Measurements from ENCODE around the gene HOXC9. TPM values are rescaled to one million over a fixed set of nuclear protein-coding genes. Genes with fewer than 3 reads are reported as not detected.
A peak's percentile ranks its signal among the peaks of the same experiment; 100 is the strongest.

The HOXC9 gene
- total RNA-seq, 2 donors from 2014 or later: not detected

GRCh38 chr12:53975064-53975471 is 24.9 kb upstream of the HOXC9 start:
- no peak for ATAC-seq (replicated peaks in 1 of 2)
- Mint-ChIP-seq H3K27ac (no peak overlapping the region), H3K4me3 (peak overlapping the region; percentile 63 to 77)

GRCh38 chr12:53975479-53976152 is 24.3 kb upstream of the HOXC9 start:
- Mint-ChIP-seq H3K4me3 (peak overlapping the region; percentile 63 to 77), H3K4me1 (ENCODE audit: low read depth) (peaks cover 23% of the 10 kb centered on the region), H3K27ac (no peak overlapping the region), H3K36me3 (ENCODE audit: insufficient read depth in 2 of 2) (peaks cover 3% of the 10 kb centered on the region in 2 donors), H3K27me3 (ENCODE audit: low read depth) (peaks cover 85% of the 10 kb centered on the region), H3K9me3 (no peaks in the 10 kb centered on the region)
- ATAC-seq (replicated peaks in 1 of 2) (no peak), DNase-seq (no peak)

More at GRCh38 chr12:53975064-53975471, 24.9 kb upstream of the HOXC9 start:
- H3K36me3 Mint-ChIP-seq (ENCODE audit: insufficient read depth in 2 of 2): peaks cover 3% of the 10 kb centered on the region in 2 donors
- H3K9me3 Mint-ChIP-seq: no peaks in the 10 kb centered on the region
- peaks cover 85% of the 10 kb centered on the region for H3K27me3 Mint-ChIP-seq (ENCODE audit: low read depth)
- no peak for DNase-seq
- peaks cover 17% of the 10 kb centered on the region for H3K4me1 Mint-ChIP-seq (ENCODE audit: low read depth)

- peaks cover 28% of the 10 kb centered on the region for H3K4me1 Mint-ChIP-seq (ENCODE audit: low read depth)
- no peaks in the 10 kb centered on the region for H3K9me3 Mint-ChIP-seq
- DNase-seq (no peak), ATAC-seq (replicated peaks in 1 of 2) (no peak)
- H3K4me3 Mint-ChIP-seq: no peak overlapping the region
- H3K36me3 Mint-ChIP-seq (ENCODE audit: insufficient read depth in 2 of 2): peaks cover 3% of the 10 kb centered on the region in 2 donors
- H3K27me3 Mint-ChIP-seq (ENCODE audit: low read depth): peaks cover 85% of the 10 kb centered on the region
- H3K27ac Mint-ChIP-seq: no peak overlapping the region
Measured at GRCh38 chr12:53976172-53976822, 23.7 kb upstream of the HOXC9 start.

GRCh38 chr12:53976823-53977595 is 23.0 kb upstream of the HOXC9 start:
- peaks cover 3% of the 10 kb centered on the region in 2 donors for H3K36me3 Mint-ChIP-seq (ENCODE audit: insufficient read depth in 2 of 2)
- ATAC-seq (replicated peaks in 1 of 2): no peak

GRCh38 chr12:53977596-53978445 is 22.1 kb upstream of the HOXC9 start:
- ATAC-seq (replicated peaks in 1 of 2): no peak
- Mint-ChIP-seq H3K4me1 (ENCODE audit: low read depth) (peaks cover 27% of the 10 kb centered on the region), H3K27ac (no peak overlapping the region), H3K27me3 (ENCODE audit: low read depth) (peaks cover 85% of the 10 kb centered on the region), H3K4me3 (no peak overlapping the region), H3K9me3 (no peaks in the 10 kb centered on the region), H3K36me3 (ENCODE audit: insufficient read depth in 2 of 2) (peaks cover 3% of the 10 kb centered on the region in 2 donors)
- DNase-seq: no peak

More at GRCh38 chr12:53976823-53977595, 23.0 kb upstream of the HOXC9 start:
- no peak overlapping the region for H3K4me3 Mint-ChIP-seq
- no peaks in the 10 kb centered on the region for H3K9me3 Mint-ChIP-seq
- DNase-seq: no peak
- peaks cover 85% of the 10 kb centered on the region for H3K27me3 Mint-ChIP-seq (ENCODE audit: low read depth)
- no peak overlapping the region for H3K27ac Mint-ChIP-seq
- peaks cover 28% of the 10 kb centered on the region for H3K4me1 Mint-ChIP-seq (ENCODE audit: low read depth)

- ATAC-seq (replicated peaks in 1 of 2): no peak
- no peaks in the 10 kb centered on the region for H3K36me3 Mint-ChIP-seq (ENCODE audit: insufficient read depth in 2 of 2)
- no peak overlapping the region for H3K4me3 Mint-ChIP-seq
- H3K4me1 Mint-ChIP-seq (ENCODE audit: low read depth): peaks cover 25% of the 10 kb centered on the region
- DNase-seq: no peak
- H3K9me3 Mint-ChIP-seq: no peaks in the 10 kb centered on the region
- H3K27me3 Mint-ChIP-seq (ENCODE audit: low read depth): peaks cover 86% of the 10 kb centered on the region
- no peak overlapping the region for H3K27ac Mint-ChIP-seq
Measured at GRCh38 chr12:53978477-53979356, 21.2 kb upstream of the HOXC9 start.

- Mint-ChIP-seq H3K36me3 (ENCODE audit: insufficient read depth in 2 of 2) (no peaks in the 10 kb centered on the region), H3K27ac (peak overlapping the region; percentile 54), H3K9me3 (no peaks in the 10 kb centered on the region), H3K4me3 (no peak overlapping the region), H3K27me3 (ENCODE audit: low read depth) (peaks cover 97% of the 10 kb centered on the region), H3K4me1 (ENCODE audit: low read depth) (peaks cover 32% of the 10 kb centered on the region)
- DNase-seq: no peak
- ATAC-seq (replicated peaks in 1 of 2): no peak
Measured at GRCh38 chr12:53980104-53980801, 19.7 kb upstream of the HOXC9 start.

DNA sequence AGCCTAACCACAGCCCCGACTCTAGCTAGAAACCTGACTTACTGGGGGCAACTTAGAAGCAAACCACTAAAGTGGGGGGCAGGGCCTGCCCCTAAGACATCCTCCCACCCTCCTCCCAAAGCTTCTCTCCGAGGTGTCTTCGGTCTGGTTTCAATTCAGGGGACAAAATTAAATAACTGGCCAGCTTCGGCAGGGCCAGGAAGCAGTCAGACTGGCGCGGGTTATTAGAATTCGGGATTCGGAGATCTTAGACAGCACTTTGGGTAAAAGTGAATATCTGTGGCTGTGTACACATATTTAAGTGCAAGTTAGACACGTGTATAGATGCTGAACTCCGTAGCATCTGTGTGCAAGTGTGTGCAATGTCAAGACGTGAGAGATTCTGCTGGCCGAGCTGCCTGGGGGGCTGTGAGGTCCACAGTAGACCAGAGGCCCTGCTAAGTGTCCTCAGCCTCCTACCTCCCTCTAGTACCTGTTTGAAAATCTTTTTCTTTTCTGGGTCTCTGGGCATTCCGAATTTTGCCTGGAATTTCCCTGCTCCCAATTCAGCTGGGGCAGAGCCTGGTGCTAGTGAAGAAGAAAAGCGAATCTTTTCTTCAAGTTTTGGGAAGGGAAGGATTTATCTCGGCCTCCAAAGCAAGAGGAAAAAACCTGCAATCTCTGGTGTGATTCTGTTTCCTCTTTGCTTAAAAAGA is 19.0 kb upstream of the HOXC9 start:
- H3K4me1 Mint-ChIP-seq (ENCODE audit: low read depth): peaks cover 31% of the 10 kb centered on the region
- ATAC-seq (replicated peaks in 1 of 2) (no peak), DNase-seq (no peak)
- H3K27ac Mint-ChIP-seq: no peak overlapping the region
- peaks cover 0 to 1% of the 10 kb centered on the region in 2 donors for H3K36me3 Mint-ChIP-seq (ENCODE audit: insufficient read depth in 2 of 2)
- no peak overlapping the region for H3K4me3 Mint-ChIP-seq
- H3K9me3 Mint-ChIP-seq: no peaks in the 10 kb centered on the region
- H3K27me3 Mint-ChIP-seq (ENCODE audit: low read depth): peaks cover 97% of the 10 kb centered on the region

DNA sequence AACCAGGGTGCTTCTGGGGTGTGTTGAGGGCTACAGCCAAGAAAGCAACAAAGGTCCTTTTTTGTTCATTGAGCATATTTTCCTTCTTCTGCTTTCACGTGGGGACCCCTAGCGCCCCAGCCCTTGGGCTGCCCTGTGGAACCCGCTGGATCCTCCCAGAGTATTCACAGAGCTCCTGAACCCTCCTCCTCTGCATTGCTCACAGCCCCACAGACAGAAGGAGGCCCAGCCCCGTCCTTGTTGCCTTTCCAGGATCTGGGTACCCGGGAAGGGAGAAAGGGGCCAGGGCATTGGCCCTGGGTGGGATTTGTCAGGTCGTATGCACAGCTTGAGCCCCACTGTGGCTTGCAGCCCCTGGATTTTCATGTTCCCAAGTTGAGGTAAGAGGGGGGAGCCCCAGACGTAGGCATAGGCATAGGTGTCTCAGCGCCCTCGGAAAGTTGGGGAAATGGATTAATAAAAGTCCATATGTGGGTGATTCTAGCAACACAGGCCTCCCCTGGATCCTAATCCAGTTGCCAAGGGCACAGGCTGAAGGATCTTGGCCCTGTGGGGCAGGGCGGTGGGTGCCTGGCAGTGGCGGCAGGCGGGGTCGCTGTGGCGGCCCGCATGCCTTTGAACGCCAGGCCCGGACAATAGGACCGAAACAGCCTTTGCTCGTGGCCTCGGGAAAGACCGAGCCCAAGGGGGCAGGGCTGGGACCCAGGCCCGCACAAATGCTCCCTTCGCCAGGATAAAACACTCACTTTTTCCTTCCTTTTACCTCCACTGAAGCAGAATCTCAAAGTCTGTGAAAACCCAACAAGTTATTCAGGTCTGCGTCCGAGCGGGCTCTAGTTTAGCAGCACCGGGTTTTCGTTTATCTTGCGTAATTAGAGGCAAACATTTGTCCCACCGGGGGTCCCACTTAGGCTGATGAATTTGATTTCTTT is 18.1 kb upstream of the HOXC9 start:
- H3K4me3 Mint-ChIP-seq: no peak overlapping the region
- H3K4me1 Mint-ChIP-seq (ENCODE audit: low read depth): peaks cover 37% of the 10 kb centered on the region
- peak overlapping the region; percentile 27 for H3K27ac Mint-ChIP-seq
- no peak for ATAC-seq (replicated peaks in 1 of 2)
- no peak for DNase-seq
- H3K36me3 Mint-ChIP-seq (ENCODE audit: insufficient read depth in 2 of 2): peaks cover 0 to 1% of the 10 kb centered on the region in 2 donors
- H3K9me3 Mint-ChIP-seq: no peaks in the 10 kb centered on the region
- H3K27me3 Mint-ChIP-seq (ENCODE audit: low read depth): peaks cover 97% of the 10 kb centered on the region
